Thyroid gland (tissue), 4 donors: Measurements from ENCODE around the gene ATP6AP1. TPM values are rescaled to one million over a fixed set of nuclear protein-coding genes. Genes with fewer than 3 reads are reported as not detected.

Experiments used
- DNase-seq, 2 donors: peaks; one replicate each; pipeline ENCODE4 v3.0.0-alpha.2; 2019
- H3K27ac ChIP-seq, 3 donors: fragments of 200-600 bp; sonication (generic); 1 replicate in 2 of 3; 2 replicates in 1 of 3; pipeline ENCODE4 v1.5.1; 2016 to 2019; ENCODE audit warnings: mild to moderate bottlenecking in 1 of 3, moderate library complexity in 1 of 3
- H3K27me3 ChIP-seq: fragments of 200-600 bp; sonication (generic); one replicate; pipeline ENCODE4 v1.5.1; 2019
- H3K36me3 ChIP-seq, 2 donors: fragments of 200-600 bp; sonication (generic); one replicate each; pipeline ENCODE4 v1.5.1; 2016 to 2019
- H3K4me1 ChIP-seq, 2 donors: fragments of 200-600 bp; sonication (generic); one replicate each; pipeline ENCODE4 v1.5.1; 2017 to 2019
- H3K4me3 ChIP-seq, 3 donors: fragments of 200-600 bp; sonication (generic); replicated peaks in 1 of 3; 1 replicate in 2 of 3; 2 replicates in 1 of 3; pipeline ENCODE4 v1.5.1; 2016; ENCODE audit warnings: mild to moderate bottlenecking in 1 of 3
- H3K9me3 ChIP-seq: fragments of 200-600 bp; sonication (generic); one replicate; pipeline ENCODE4 v1.5.1; 2017
- CTCF ChIP-seq, 6 experiments: fragments of 200-600 bp in 3 of 6; fragments of 450-650 bp in 3 of 6; sonication (generic) in 3 of 6; IDR thresholded peaks; one replicate each; pipeline ENCODE4 v1.5.1; 2016 to 2019; ENCODE audit warnings: antibody characterized with exemption in 6 of 6, mild to moderate bottlenecking in 2 of 6, inconsistent platforms in 1 of 6, moderate library complexity in 1 of 6
- POLR2A ChIP-seq, 2 donors: fragments of 450-650 bp; IDR thresholded peaks; one replicate each; pipeline ENCODE4 v1.6.1; 2017; ENCODE audit warnings: antibody characterized with exemption in 2 of 2, mild to moderate bottlenecking in 2 of 2, moderate library complexity in 1 of 2
- WGBS, 2 donors: methylation state at CpG; one replicate each; pipeline ENCODE4 v1.1.5; 2017; 5-methylcytosine and 5-hydroxymethylcytosine counted together
- intact Hi-C: fragments of 100-400 bp; cut with DNase I; formaldehyde crosslinking; loops from one replicate; pipeline ENCODE4 v1.15.1; 2023
- total RNA-seq, 4 donors: library from RNA; depleted of rRNA; stranded (reverse); fragments of >200 nt; gene quantifications; one replicate each; pipeline ENCODE4 v1.2.3, GENCODE V29; 2016

The ATP6AP1 gene
- total RNA-seq, 4 donors from 2014 or later = 69.0 to 172 (median 84.4) TPM

GRCh38 chrX:154401045-154401799, 27.3 kb upstream of the ATP6AP1 start:
- DNase-seq = no peak
- no peak for TF ChIP-seq CTCF (IDR thresholded peaks at IDR 0.05)
- no peak for TF ChIP-seq POLR2A (IDR thresholded peaks at IDR 0.05)
- Histone ChIP-seq H3K27me3 (no peaks in the 10 kb centered on the region), H3K36me3 (peaks cover 19 to 25% of the 10 kb centered on the region in 2 donors), H3K9me3 (no peaks in the 10 kb centered on the region), H3K4me1 (peaks cover 9% of the 10 kb centered on the region in 2 donors), H3K4me3 (no peak overlapping the region), H3K27ac (no peak overlapping the region)
- WGBS, 2 donors = 69 to 77% methylated on average over 4 of the region's 6 CpGs
- intact Hi-C loops = loop anchor here (5.0 kb wide), 1 partner anchor 131 kb away; no protein-coding TSS in a partner anchor

DNA sequence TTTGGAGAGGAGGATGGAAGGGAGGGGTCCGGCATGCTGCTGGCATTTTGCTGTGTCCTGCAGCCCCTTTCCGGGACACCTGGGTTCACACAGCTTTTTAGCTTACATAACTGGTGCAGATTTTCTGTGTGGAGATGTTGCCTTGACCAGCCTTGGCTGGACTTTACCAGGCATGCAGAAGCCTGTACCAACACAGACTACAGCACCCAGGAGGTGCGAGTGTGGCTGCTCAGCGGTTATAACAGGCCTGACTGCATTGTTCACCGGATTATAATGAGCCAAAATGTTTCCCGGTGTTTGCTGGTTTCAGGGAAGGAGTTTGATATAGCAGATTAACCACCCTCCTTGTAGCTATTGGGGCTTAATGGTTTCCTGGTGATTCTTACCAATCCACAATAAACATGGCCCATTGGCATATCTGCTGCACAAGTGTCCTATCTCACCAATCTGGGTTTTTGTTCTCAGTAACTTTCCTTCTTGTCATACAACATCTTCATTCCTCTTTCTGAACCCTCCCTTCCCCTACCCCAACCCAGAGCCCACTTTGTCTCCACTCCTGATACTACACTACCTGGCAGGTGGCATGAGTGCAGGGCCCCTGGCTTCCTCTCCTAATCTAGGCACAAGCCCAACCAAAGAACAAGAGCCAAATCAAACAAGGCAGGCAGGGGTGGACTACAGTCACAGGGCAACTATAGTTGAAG, 26.4 kb upstream of the ATP6AP1 start:
- no peak for DNase-seq
- WGBS, 2 donors = 54 to 55% methylated on average over 3 to 6 of the region's 6 CpGs
- Histone ChIP-seq H3K27me3 (no peaks in the 10 kb centered on the region), H3K9me3 (no peaks in the 10 kb centered on the region), H3K27ac (no peak overlapping the region), H3K4me3 (no peak overlapping the region), H3K36me3 (peaks cover 19 to 25% of the 10 kb centered on the region in 2 donors), H3K4me1 (peaks cover 9% of the 10 kb centered on the region in 2 donors)
- intact Hi-C loops = loop anchor here (5.0 kb wide), 1 partner anchor 130 kb away; no protein-coding TSS in a partner anchor
- TF ChIP-seq POLR2A (IDR thresholded peaks at IDR 0.05) (no peak), CTCF (IDR thresholded peaks at IDR 0.05) (no peak)

DNA sequence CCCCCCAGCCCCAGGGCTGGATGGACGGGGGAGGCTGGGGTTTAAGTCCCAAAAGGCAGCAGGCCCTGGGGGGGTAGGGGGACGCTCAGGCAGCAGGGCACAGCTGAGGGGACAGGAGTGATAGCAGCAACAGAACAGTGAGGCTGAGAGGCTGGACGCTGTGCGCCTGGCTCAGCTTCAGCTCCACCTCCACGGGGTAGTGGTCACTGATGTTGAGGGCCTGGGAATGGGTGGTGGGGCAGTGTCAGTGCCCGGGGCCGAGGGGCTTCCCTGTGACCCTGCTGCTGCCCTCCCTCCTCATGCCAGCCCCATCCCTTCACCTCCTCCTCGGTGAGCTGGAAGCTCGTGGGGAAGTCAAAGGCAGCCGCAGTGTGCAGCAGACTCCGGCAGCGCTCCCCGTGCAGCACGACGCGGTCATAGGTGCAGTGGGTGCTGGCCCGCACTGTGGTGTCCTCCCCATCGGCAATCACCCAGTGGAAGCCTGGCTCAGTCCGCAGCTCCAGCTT, 25.8 kb upstream of the ATP6AP1 start:
- DNase-seq = no peak
- H3K9me3 ChIP-seq = no peaks in the 10 kb centered on the region
- WGBS, 2 donors = 64 to 80% methylated on average over 2 to 5 of the region's 19 CpGs
- intact Hi-C loops = loop anchor here (5.0 kb wide), 1 partner anchor 130 kb away; no protein-coding TSS in a partner anchor
- H3K27me3 ChIP-seq = no peaks in the 10 kb centered on the region
- H3K27ac ChIP-seq = no peak overlapping the region
- H3K4me3 ChIP-seq = no peak overlapping the region
- H3K4me1 ChIP-seq = peaks cover 9% of the 10 kb centered on the region in 2 donors
- TF ChIP-seq POLR2A (IDR thresholded peaks at IDR 0.05) (no peak), CTCF (IDR thresholded peaks at IDR 0.05) (no peak)
- H3K36me3 ChIP-seq = peaks cover 19 to 25% of the 10 kb centered on the region in 2 donors

- intact Hi-C loops = loop anchor here (5.0 kb wide), 1 partner anchor 129 kb away; no protein-coding TSS in a partner anchor
- Histone ChIP-seq H3K9me3 (no peaks in the 10 kb centered on the region), H3K4me3 (no peak overlapping the region), H3K4me1 (peaks cover 9% of the 10 kb centered on the region in 2 donors), H3K27me3 (no peaks in the 10 kb centered on the region), H3K36me3 (peaks cover 19 to 25% of the 10 kb centered on the region in 2 donors), H3K27ac (no peak overlapping the region)
- TF ChIP-seq CTCF (IDR thresholded peaks at IDR 0.05) (no peak), POLR2A (IDR thresholded peaks at IDR 0.05) (no peak)
- no peak for DNase-seq
- 88 to 100% methylated on average over 1 to 10 of the region's 10 CpGs for WGBS, 2 donors
Measured at GRCh38 chrX:154403192-154403591, 25.3 kb upstream of the ATP6AP1 start.
